Mucosa of rectum (tissue), 2 donors: ENCODE data around the gene HMX1.

Experiments
- H3K27ac ChIP-seq, 2 donors: one replicate each; pipeline ENCODE4 v1.7.0; 2013; ENCODE audit warnings: inconsistent platforms in 2 of 2, low read depth in 2 of 2, low read length in 2 of 2
- H3K27me3 ChIP-seq, 2 donors: one replicate each; pipeline ENCODE4 v1.7.0; 2013; ENCODE audit warnings: low read length in 2 of 2; ENCODE audit not compliant: control insufficient read depth in 2 of 2, insufficient read depth in 2 of 2
- H3K36me3 ChIP-seq, 2 donors: one replicate each; pipeline ENCODE4 v1.7.0; 2013; ENCODE audit warnings: low read length in 2 of 2; ENCODE audit not compliant: control insufficient read depth in 2 of 2, insufficient read depth in 2 of 2
- H3K4me1 ChIP-seq, 2 donors: one replicate each; pipeline ENCODE4 v1.7.0; 2013; ENCODE audit warnings: low read length in 2 of 2, mild to moderate bottlenecking in 1 of 2; ENCODE audit not compliant: control insufficient read depth in 2 of 2, insufficient read depth in 2 of 2
- H3K4me3 ChIP-seq, 2 donors: one replicate each; pipeline ENCODE4 v1.7.0; 2013; ENCODE audit warnings: low read length in 2 of 2
- H3K9ac ChIP-seq, 2 donors: one replicate each; pipeline ENCODE4 v1.7.0; 2013; ENCODE audit warnings: low read length in 2 of 2, low read depth in 1 of 2, mild to moderate bottlenecking in 1 of 2
- H3K9me3 ChIP-seq, 2 donors: one replicate each; pipeline ENCODE4 v1.7.0; 2013; ENCODE audit warnings: low read length in 2 of 2; ENCODE audit not compliant: control insufficient read depth in 2 of 2
- donor health status: healthy.
- donor health status: Normal muscosa, but diverticular disease.

The HMX1 gene

GRCh38 chr4:8871417-8872401 lies at the start of gene HMX1:
Gene HMX1 (minus strand): TSS chr4:8871839. CDS start chr4:8871614, 225 bp downstream.
- Histone ChIP-seq H3K9me3 (no peaks in the 10 kb centered on the region), H3K9ac (no peak within 1 kb of the TSS), H3K4me1 (no peaks in the 10 kb centered on the region), H3K27me3 (peaks cover 46 to 62% of the 10 kb centered on the region in 2 donors), H3K27ac (no peak within 1 kb of the TSS), H3K36me3 (no peaks in the 10 kb centered on the region), H3K4me3 (no peak within 1 kb of the TSS)

GRCh38 chr4:8920969-8921368 lies 49.3 kb upstream of the HMX1 start:
- no peak overlapping the region for H3K9ac ChIP-seq
- peaks cover 0 to 3% of the 10 kb centered on the region in 2 donors for H3K27me3 ChIP-seq
- H3K9me3 ChIP-seq: peaks cover 0 to 2% of the 10 kb centered on the region in 2 donors
- no peaks in the 10 kb centered on the region for H3K4me1 ChIP-seq
- no peak overlapping the region for H3K27ac ChIP-seq
- no peaks in the 10 kb centered on the region for H3K36me3 ChIP-seq
- H3K4me3 ChIP-seq: no peak overlapping the region

- H3K9ac ChIP-seq: no peak overlapping the region
- H3K9me3 ChIP-seq: peaks cover 0 to 2% of the 10 kb centered on the region in 2 donors
- no peaks in the 10 kb centered on the region for H3K36me3 ChIP-seq
- H3K4me1 ChIP-seq: no peaks in the 10 kb centered on the region
- H3K27me3 ChIP-seq: peaks cover 0 to 3% of the 10 kb centered on the region in 2 donors
- no peak overlapping the region for H3K4me3 ChIP-seq
- no peak overlapping the region for H3K27ac ChIP-seq
These were observed 48.8 kb upstream of the HMX1 start for GRCh38 chr4:8920289-8920965.

GRCh38 chr4:8919651-8920288 lies 48.1 kb upstream of the HMX1 start:
- peaks cover 0 to 3% of the 10 kb centered on the region in 2 donors for H3K27me3 ChIP-seq

GRCh38 chr4:8917868-8918783 lies 46.5 kb upstream of the HMX1 start:
- peaks cover 0 to 2% of the 10 kb centered on the region in 2 donors for H3K9me3 ChIP-seq

More at GRCh38 chr4:8919651-8920288, 48.1 kb upstream of the HMX1 start:
- no peak overlapping the region for H3K27ac ChIP-seq
- peaks cover 0 to 2% of the 10 kb centered on the region in 2 donors for H3K9me3 ChIP-seq
- no peak overlapping the region for H3K4me3 ChIP-seq
- H3K4me1 ChIP-seq: no peaks in the 10 kb centered on the region
- no peak overlapping the region for H3K9ac ChIP-seq
- no peaks in the 10 kb centered on the region for H3K36me3 ChIP-seq

GRCh38 chr4:8917321-8917811 lies 45.7 kb upstream of the HMX1 start:
- Histone ChIP-seq H3K36me3 (no peaks in the 10 kb centered on the region), H3K9ac (no peak overlapping the region), H3K27me3 (peaks cover 0 to 3% of the 10 kb centered on the region in 2 donors), H3K4me1 (no peaks in the 10 kb centered on the region), H3K9me3 (no peaks in the 10 kb centered on the region), H3K4me3 (no peak overlapping the region), H3K27ac (no peak overlapping the region)

More at GRCh38 chr4:8917868-8918783, 46.5 kb upstream of the HMX1 start:
- H3K27ac ChIP-seq: no peak overlapping the region
- no peaks in the 10 kb centered on the region for H3K36me3 ChIP-seq
- H3K9ac ChIP-seq: no peak overlapping the region
- H3K27me3 ChIP-seq: peaks cover 0 to 3% of the 10 kb centered on the region in 2 donors
- no peaks in the 10 kb centered on the region for H3K4me1 ChIP-seq
- H3K4me3 ChIP-seq: no peak overlapping the region

GRCh38 chr4:8916906-8917305 lies 45.3 kb upstream of the HMX1 start:
- Histone ChIP-seq H3K27me3 (peaks cover 0 to 3% of the 10 kb centered on the region in 2 donors), H3K4me1 (no peaks in the 10 kb centered on the region), H3K27ac (no peak overlapping the region)

GRCh38 chr4:8916351-8916885 lies 44.8 kb upstream of the HMX1 start:
- Histone ChIP-seq H3K4me1 (no peaks in the 10 kb centered on the region), H3K9ac (no peak overlapping the region), H3K27ac (no peak overlapping the region), H3K9me3 (no peaks in the 10 kb centered on the region), H3K4me3 (no peak overlapping the region), H3K27me3 (peaks cover 0 to 3% of the 10 kb centered on the region in 2 donors), H3K36me3 (no peaks in the 10 kb centered on the region)

More at GRCh38 chr4:8916906-8917305, 45.3 kb upstream of the HMX1 start:
- no peak overlapping the region for H3K4me3 ChIP-seq
- no peaks in the 10 kb centered on the region for H3K36me3 ChIP-seq
- no peaks in the 10 kb centered on the region for H3K9me3 ChIP-seq
- H3K9ac ChIP-seq: no peak overlapping the region
